ENCODE measurements around the gene MFN1.
A peak's percentile ranks its signal among the peaks of the same experiment; 100 is the strongest.
"Not testable (repeated sequence)": the region's sequence is repeated elsewhere in the genome, so short reads cannot be mapped to it uniquely, and the experiment has no call there.

MFN1 gene

DNA sequence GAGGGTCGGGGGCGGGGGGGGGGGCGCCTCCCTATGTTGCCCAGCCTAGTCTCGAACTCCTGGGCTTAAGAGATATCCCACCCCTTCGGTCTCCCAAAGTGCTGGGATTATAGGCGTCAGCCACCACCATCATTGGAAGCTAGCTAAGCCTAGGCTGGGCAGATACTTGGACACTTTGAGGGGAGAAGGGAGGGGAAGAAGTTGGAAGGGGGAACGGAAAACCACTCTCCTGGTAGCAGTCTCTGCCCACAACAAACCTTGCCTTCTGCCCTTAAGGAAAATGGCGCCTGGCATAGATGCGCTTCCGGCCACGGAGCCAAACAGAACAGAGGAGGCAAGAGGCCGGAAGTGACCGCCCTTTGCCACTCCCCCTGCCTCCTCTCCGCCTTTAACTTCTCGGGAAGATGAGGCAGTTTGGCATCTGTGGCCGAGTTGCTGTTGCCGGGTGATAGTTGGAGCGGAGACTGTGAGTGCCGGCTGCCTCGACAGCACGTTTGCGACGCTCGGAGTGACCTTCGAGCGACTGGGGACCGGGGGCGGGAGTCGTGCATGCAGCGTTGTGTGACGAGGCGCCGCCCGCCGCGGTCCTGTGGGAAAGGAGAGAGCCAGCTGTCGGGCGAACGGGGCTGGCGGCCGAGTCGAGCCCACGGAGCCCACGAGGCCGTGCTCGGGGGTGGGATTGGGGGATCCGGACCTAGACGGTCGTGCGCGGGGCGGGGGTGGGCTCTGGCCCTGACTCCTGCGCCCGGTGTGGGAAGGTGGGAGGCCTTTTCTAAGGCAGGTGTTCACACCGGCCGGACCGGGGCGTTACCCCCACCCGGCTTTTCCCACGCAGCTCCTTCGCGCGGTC is at the start of gene MFN1:
TSS of gene MFN1 (plus strand) at position 365 of the 850 bp plus-strand sequence. CDS start 1,143 bp downstream, outside the sequence.
- peak; percentile 71 to 82 for DNase-seq (ENCODE audit: low read depth in 2 of 2)

DNA sequence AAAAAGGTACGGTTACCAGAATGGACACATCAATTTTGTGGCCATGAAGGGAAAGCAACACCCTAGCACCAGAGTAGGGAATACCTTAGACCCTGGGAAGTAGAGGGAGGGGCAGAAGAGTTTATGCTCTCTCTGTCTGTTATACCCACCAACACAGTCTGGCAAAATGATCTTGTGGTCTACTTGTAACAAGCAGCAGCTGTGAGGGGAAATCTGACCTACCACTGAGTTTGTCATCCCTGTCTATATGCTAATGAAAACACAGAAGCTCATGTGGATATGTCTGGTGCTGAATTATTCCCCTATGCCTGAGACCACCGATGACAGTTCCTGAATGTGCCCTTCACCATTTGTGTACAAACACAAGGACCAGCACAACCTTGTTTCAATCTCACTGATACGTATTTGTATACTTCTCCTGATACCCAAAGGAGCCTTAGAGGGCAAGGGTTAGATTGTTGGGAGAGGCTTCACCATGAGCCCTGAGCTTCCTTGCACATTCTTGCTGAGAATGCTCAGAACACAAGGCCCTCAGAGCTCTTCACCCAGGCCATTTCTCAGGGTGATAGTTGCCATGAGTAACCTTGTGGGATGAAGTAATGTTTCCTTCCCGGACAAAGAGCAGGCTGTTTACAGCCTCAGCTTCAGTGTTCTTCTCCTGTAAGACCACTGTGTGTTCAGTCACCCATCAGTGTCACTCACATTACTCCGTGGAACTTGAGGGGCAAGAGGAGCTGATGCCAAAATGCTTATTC is 49.4 kb upstream of the MFN1 start:
- no peak for DNase-seq (ENCODE audit: low read depth in 2 of 2)

DNA sequence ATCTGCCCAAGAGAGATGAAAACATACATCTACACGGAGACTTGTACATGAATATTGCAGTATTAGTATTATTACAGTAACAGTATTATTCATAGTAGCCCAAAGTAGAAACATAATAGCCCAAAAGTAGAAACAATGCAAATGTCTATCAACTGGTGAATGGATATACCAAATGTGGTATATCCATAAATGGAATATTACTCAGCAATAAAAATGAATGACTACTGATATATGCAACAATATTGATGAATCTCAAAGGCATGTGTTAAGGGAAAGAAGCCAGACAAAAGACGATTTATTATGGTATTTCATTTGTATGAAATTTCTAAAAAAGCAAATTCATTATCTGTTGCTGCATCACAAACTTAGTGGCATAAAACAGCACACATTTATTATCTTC is 48.2 kb upstream of the MFN1 start:
- DNase-seq (ENCODE audit: low read depth in 2 of 2), result no peak

DNA sequence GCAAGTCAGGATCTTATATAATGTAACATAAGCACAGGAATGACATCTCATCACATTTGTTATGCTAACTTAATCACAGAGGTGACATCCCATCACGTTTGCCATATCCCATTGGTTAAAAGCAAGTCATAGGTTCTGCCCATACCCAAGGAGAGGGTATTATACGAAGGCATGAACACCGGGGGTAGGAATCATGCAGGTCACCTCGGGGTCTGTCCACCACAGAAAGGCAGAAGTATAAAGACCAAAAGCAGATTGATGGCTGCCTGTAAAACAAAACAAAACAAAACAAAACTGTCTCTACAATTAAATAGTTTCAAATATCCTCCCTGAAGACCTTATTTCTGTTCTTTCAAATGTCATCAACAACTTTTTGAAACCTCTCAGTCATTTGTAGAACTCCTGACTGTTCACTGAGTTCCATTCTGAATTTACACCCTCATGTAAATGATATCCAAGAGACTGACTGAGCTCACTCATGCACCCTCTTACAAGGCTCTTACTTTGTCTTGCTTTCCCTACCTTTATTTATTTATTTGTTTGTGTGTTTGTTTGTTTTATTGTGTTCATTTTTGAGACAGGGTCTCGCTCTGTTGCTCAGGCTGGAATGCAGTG is 47.4 kb upstream of the MFN1 start:
- DNase-seq (ENCODE audit: low read depth in 2 of 2), result no peak

DNA sequence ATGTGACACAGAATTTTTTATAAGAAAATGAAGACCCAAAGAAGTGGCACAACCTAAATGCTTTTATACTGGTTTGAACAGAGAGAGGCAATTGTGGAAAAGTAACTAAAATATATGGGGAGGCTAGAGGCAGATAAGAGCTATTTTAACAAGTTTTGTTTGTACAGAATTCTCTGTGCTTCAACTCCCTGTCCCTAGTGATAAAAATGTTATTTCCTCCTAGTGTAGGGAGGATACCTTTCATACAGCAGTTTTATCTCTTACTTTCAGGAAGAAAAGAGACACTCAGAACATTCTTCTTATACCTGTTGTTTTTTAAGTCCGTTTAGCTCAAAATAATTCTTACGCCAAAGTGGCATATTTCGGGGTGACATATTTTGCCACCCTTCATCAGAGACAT is 45.9 kb upstream of the MFN1 start:
- DNase-seq (ENCODE audit: low read depth in 2 of 2), result no peak

DNA sequence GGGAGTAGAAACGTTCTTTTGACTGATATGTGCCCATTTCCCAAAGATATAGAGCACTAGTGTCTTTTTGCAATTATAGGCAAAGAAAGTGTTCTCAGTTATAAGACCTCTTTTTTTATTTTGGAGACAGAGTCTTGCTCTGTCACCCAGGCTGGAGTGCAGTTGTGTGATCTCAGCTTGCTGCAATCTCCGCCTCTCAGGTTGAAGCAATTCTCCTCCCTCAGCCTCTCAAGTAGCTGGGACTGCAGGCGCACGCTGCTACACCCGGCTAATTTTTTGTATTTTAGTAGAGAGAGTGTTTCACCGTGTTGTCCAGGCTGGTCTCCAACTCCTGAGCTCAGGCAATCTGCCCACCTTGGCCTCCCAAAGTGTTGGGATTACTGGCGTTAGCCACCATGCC is 45.4 kb upstream of the MFN1 start:
- no peak for DNase-seq (ENCODE audit: low read depth in 2 of 2)

DNA sequence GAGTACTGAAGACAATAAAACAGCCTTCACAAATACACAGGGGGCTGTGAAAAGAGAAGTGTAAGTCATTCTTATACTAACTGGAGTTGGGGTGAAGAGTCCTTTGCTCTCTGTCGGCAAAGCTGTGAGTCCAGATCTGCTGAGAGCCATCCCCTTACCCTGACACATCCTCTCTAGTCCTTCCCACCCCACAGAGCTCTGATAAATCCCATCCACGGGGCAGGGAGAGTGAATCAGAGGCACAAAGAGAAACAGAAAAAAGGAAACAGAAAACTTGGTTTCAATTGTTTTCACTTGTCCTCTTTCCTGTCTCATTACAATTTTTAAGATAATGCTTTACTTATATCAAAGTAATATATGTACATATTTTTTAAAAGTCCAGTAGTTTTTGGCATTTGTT is 42.9 kb upstream of the MFN1 start:
- no peak for DNase-seq (ENCODE audit: low read depth in 2 of 2)

DNA sequence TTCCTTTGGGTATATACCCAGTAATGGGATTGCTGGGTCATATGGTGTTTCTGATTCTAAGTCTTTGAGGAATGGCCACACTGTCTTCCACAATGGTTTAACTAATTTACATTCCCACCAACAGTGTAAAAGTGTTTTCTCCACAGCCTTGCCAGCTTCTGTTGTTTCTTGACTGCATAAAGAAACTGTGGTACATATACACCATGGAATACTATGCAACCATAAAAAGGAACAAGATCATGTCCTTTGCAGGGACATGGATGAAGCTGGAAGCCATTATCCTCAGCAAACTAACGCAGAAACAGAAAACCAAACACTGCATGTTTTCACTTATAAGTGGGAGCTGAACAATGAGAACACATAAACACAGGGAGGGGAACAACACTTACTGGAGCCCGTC is 40.1 kb upstream of the MFN1 start:
- not testable (repeated sequence) for DNase-seq (ENCODE audit: low read depth in 2 of 2)

DNA sequence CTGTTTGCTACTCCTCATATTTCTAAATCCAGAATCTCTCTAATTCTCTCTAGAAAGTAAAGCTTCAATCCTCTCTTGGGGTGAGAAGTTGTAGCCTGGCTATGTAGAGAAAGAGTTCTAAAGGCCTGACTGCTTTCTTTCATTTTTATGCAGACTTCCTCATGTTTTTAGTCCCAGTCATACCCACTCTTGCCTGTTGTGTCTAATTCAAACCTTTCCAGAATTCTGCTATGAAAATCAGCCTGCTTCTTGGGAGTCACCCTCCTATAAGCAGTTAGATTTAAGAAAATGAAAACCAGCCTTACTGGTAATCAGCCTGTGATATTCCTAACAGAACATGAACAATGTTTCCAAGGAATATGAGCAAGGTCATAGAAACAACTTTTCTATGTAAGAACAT is 39.5 kb upstream of the MFN1 start:
- DNase-seq (ENCODE audit: low read depth in 2 of 2), result no peak

DNA sequence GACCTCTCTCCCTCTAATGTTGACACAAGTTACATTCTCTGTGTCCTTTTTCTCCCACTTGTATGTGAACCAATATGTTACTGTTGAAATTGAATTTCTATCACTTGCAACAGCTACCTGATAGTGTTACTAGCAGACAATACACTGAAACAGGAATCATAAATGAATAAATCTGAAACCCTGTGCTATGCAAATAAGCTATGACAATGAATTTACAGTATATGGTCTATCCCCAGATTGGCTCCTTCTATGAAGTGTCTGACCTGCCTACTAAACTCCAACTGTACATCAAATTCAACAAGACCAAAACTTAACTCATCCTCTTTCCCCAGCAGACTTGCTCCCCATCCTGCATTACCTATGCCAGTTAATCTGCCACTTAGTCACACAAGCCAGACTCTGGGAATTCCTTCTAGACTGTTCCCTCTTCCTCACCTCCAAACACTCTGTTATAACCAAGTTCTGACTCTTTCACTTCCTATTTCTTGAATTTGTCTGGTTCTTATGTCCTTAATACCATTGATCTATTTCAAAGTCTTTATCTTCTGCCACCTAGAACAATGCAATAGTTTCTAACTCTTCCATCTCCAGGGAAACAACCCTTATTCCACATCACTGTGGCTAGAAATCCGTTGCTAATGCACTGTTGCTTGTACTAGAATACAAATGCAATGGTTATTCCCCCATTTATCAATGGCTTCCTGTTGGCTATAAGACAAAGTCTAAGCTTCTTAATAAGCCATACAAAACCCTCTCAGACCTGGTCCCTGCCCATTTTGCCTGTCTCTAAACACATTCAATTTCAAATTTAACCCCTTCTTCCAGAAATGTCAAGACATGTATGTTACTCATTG is 38.1 kb upstream of the MFN1 start:
- no peak for DNase-seq (ENCODE audit: low read depth in 2 of 2)

DNA sequence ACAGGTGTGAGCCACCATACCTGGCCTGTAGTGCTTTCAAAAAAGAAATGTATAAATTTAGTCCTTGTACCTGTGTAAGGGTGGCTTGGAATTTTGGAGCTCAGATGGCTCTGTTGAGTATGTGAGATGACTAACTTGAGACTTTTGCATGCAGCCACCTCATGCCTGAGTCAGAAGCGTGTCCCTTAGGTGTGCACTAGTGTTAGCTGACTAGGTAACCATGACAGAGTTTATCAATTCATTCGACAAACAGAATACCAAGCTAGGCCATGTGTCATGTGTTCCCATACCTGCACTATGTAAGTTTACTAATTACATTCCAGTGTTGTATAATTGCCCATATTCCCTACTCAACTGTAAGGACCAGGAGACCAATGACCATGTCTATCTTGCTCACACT is 28.6 kb upstream of the MFN1 start:
- no peak for DNase-seq (ENCODE audit: low read depth in 2 of 2)

DNA sequence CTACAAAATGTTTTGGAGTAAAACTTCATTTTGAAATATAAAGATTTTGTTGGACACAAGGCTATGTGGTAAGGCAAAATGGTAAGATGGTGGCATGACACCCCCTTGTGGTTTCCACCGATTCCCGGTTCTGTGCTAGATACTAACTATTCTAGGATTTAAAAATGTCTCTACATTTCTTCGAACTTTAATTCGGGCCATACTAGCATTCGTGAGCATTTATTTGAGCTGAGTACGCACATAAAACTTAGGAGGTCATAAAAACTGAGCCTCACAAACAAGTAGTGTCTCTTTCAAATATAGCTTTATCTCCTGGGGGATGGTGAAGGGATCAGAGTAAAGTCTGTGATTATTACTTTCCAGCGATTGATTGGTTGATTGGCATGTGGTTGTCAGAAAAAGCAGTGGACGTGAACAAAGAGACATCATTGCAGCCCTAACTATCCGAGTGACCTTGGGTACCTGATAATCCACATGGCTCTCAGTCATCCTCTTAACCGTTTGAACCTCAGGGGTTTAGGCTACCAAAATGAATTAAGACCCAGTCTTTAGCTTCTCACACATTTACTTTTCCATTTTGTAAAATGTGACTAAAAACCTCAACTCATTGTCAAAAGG is 25.7 kb upstream of the MFN1 start:
- DNase-seq (ENCODE audit: low read depth in 2 of 2), result no peak

DNA sequence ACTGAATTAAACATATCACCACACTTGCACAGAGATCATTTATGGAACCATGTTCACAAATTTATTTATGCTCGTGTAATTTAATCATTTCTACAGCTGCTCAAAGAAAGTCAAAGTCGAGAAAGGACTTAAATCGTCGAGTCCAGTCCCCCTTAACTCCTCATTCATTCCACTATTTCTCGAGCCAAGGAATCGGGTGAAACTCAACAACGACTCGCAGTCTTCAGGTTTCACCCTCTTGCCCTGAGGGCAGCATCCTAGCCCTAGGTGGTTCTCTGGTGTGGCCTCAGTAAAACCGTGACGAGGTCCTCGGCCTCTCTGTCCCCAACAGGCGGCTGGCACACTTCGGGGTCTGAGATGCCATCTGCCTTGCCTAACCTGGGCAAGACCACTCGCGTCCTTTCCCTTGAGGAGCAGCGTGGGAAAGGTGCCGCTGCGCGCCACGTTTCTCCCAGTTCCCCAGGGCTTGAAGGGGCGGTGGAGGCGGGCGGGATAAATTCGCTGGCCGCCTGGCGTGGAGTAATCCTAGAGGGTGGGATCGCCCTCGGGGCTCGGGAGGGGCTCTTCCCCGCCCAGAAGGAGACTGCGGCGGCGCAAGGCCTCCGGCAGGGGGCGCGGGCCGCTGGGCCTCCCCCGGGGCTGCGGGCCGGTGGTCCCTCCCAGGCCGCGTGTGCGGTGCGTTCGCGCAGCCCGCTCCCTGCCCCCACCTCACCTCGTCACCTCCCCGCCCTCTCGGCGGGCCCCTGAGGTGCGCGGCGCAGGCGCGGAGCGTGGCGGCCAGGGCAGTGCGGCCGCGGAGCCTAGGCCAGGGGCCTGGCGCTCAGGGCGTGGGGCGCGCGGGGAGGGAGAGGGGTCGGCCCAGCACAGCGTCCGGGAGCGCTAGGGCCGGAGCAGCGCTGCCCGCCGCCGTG is 25.0 kb upstream of the MFN1 start, which contains the start of gene ZNF639:
TSS of gene ZNF639 (plus strand) at position 746 of the 911 bp plus-strand sequence. CDS start 5,263 bp downstream, outside the sequence.
- DNase-seq (ENCODE audit: low read depth in 2 of 2), result peak; percentile 77 to 83

DNA sequence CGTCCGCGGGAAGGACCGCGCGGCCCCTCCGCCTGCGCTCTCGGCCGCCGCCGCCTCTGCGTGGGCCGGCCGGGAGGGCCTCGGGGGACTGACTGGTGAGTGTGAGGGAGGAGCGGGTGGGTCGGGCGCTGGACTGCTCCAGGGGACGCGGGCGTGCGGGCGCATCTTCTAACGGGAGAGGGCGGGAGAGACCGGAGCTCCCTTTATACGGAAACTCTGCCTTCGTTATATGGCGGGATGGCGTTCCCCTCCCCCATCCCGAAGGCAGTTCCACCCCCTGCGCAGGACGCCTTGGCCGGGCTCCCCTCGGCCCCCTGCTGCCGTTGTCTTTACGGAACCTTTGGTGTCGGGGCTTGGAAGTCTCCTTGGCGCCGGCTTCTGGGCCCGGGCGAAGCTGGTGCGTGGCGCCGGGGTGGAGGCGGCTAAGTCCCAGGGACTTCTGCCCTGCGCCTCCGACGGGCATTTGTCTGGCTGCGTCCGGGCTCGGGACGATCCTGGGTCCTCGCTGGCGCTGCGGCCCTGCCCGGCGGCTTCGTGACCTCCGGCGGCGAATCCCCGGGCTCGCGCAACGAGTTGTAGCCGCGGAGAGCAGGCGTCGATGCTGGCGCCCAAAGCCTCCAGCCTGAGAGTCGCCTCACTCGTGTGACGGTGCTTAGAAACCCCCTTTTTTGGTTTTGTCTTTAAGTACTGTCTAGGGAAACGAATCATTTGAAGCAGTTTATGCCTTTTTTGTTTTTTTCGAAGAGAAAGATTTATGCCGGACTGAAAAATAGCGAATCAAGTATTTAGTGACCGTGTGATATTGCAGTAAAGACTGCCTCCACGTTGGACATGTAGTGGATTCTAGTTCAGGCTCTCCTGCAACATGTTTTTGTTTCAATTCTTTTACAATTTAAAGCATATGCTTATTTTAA is 24.1 kb upstream of the MFN1 start:
- DNase-seq (ENCODE audit: low read depth in 2 of 2), result peak; percentile 41 to 45

DNA sequence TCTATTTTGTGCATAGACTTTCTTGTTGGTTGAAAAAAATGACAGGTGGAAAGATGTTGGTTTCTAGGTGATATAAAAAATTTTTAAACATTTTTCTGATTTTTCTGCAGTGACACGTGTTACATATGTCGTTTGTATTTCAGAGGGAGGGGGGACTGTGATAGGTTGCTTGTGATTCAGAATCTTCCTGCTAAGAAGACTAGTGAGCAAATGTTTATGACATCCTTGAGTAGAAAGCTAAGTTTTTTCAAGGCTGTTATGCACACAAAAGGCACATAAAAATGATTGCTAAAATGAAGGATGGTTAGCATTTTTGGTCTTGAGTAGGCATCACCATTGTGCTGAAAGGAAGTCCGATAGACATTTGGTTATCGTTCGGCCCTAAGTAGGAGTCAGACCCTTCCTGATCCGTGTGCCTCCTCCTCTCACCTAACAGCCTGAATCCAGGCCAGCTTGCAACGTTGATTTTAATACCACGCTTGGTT is 23.2 kb upstream of the MFN1 start:
- DNase-seq (ENCODE audit: low read depth in 2 of 2), result no peak

DNA sequence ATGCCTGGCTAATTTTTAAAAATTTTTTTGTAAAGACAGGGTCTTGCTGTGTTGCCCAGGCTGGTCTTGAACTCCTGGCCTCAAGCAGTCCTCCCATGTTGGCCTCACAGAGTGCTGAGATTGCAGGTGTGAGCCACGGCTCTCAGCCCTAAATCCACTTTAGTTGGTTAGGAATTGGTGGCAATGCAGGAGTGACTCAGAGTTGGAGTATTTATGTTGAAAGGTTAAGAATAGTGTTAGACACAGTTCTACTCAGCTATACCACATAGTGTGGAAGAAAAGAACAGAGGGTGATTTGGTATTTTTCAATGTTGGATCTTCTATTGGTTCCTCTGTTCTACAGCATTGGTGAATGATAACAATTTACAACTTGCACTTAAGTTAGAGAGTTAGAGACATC is 17.1 kb upstream of the MFN1 start:
- no peak for DNase-seq (ENCODE audit: low read depth in 2 of 2)

DNA sequence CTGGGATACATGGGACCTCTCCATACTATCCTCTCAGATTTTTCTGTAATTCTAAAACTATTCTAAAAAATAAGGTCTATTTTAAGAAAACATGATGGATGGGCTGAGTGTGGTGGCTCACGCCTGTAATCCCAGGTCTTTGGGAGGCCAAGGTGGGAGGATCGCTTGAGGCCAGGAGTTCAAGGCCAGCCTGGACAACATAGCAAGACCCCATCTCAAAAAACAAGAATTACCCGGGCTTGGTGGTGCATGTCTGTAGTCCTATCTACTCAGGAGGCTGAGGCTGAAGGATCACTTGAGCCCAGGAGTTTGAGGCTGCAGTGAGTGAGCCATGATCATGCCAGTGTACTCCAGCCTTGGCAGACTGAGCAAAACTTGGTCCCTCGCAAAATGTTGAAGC is 15.3 kb upstream of the MFN1 start:
- DNase-seq (ENCODE audit: low read depth in 2 of 2), result no peak

DNA sequence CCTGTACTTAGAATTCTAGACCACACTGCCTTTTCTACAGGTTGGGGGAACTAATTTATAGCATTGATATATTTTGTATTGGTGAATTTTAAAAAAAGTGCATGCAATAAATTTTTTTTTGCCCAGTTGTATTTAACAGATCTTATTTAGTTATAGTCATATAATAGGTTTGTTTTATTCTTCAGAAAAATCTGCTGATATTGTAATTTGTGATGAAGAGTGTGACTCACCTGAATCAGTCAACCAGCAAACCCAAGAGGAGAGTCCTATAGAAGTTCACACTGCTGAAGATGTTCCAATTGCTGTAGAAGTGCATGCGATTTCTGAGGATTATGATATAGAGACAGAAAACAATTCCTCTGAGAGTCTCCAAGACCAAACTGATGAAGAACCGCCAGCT is 14.4 kb upstream of the MFN1 start:
- DNase-seq (ENCODE audit: low read depth in 2 of 2), result no peak

Measured in stimulated activated CD8-positive, alpha-beta memory T cell treated with anti-CD3 and anti-CD28 coated beads, Interleukin-2, amount 100 ng/mL, for 48 hours (primary cell).